ENCODE data around the gene PTPRN2. TPM values are rescaled to one million over a fixed set of nuclear protein-coding genes. Genes with fewer than 3 reads are reported as not detected.

PTPRN2 gene
- total RNA-seq, 1 experiment from 2014 or later = 1.7 TPM

DNA sequence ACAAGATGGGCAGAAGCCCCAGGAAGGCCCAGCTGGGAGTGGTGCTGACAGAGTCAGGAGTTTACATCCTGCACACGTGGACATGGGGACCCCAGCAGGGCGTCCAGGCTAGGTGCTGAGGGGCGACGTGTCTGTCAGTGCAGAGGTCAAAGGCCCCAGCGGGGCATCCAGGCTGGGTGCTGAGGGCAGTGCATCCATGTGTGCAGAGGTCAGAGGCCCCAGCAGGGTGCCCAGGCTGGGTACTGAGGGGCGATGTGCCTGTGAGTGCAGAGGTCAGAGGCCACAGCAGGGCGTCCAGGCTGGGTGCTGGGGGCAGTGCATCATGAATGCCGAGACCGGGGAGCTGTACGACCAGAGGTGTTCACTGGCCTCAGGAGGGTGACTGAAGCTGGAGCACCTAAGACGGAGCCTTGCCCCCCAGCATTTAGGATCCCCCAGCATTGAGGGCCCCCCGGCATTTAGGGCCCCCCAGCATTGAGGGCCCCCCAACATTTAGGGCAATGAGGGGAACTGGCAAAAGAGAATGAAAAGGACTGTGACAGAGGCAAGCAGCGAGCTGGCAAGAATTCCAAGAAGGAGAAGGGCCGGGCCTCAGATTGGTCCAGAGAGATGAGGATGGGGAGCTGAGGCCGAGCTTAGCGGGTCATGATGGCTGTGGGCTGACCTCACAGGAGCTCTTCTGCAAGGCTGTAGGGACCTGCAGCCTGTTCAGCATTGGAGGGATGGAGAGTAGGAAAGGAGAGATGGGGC, 474.9 kb downstream of the PTPRN2 start:
- Histone ChIP-seq H3K27ac (ENCODE audit: low read length) (no peak overlapping the region), H3K9me3 (ENCODE audit: low read length) (peaks cover 14% of the 10 kb centered on the region), H3K4me2 (ENCODE audit: low read depth, low read length, poor library complexity, severe bottlenecking) (no peak overlapping the region), H3K79me2 (ENCODE audit: low read length) (no peaks in the 10 kb centered on the region), H3K4me1 (ENCODE audit: low read length) (no peaks in the 10 kb centered on the region), H4K20me1 (ENCODE audit: insufficient read depth, low read depth, low read length) (no peaks in the 10 kb centered on the region), H2AFZ (ENCODE audit: low read length) (no peak overlapping the region), H3K27me3 (ENCODE audit: low read length) (no peaks in the 10 kb centered on the region), H3K9ac (ENCODE audit: low read length) (no peak overlapping the region), H3K4me3 (ENCODE audit: low read length) (no peak overlapping the region), H3K36me3 (ENCODE audit: insufficient read depth, low read length) (no peaks in the 10 kb centered on the region), H3K9me2 (replicated peaks; ENCODE audit: insufficient read depth, low read length) (no peaks in the 10 kb centered on the region)
- no peak for DNase-seq

DNA sequence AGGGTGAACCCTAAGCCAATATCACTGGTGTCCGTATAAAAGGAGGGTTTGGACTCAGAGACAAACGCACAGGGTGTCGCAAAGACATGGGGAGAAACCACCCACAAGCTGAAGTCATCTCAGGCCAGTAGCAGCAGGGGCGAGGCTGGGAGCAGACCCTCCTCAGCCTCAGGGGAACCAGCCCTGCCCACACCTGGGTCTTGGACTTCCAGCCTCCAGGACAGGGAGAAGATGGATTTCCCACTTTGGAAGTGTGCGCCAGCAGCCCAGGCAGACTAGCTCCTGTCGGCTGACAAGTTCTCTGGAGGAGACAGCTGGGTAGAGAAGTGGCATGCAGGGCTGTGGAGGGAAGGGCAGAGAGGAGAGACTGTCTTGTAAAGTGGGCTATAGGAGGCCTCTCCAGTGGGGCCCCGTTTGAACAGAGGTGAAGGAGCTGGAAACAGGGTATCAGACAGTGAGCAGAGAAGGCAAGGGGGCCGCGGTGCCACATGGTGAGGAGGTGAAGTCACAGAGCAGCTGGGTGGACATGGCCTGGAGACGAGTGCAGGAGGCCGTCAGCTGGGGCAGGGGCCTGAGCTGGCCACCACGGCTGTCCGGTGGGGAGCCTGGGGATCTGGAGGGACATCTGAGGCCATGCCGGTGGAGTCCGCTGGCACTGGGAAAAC, 475.6 kb downstream of the PTPRN2 start:
- no peaks in the 10 kb centered on the region for H3K79me2 ChIP-seq (ENCODE audit: low read length)
- no peak overlapping the region for H3K4me3 ChIP-seq (ENCODE audit: low read length)
- H2AFZ ChIP-seq (ENCODE audit: low read length) = no peak overlapping the region
- no peak overlapping the region for H3K9ac ChIP-seq (ENCODE audit: low read length)
- peaks cover 8% of the 10 kb centered on the region; the same call in 1 of the 2 replicates for H3K9me3 ChIP-seq (ENCODE audit: low read length)
- H3K4me1 ChIP-seq (ENCODE audit: low read length) = no peaks in the 10 kb centered on the region
- H4K20me1 ChIP-seq (ENCODE audit: insufficient read depth, low read depth, low read length) = no peaks in the 10 kb centered on the region
- no peak for DNase-seq
- H3K36me3 ChIP-seq (ENCODE audit: insufficient read depth, low read length) = no peaks in the 10 kb centered on the region
- H3K9me2 ChIP-seq (replicated peaks; ENCODE audit: insufficient read depth, low read length) = no peaks in the 10 kb centered on the region
- H3K27ac ChIP-seq (ENCODE audit: low read length) = no peak overlapping the region
- H3K4me2 ChIP-seq (ENCODE audit: low read depth, low read length, poor library complexity, severe bottlenecking) = no peak overlapping the region
- no peaks in the 10 kb centered on the region for H3K27me3 ChIP-seq (ENCODE audit: low read length)

DNA sequence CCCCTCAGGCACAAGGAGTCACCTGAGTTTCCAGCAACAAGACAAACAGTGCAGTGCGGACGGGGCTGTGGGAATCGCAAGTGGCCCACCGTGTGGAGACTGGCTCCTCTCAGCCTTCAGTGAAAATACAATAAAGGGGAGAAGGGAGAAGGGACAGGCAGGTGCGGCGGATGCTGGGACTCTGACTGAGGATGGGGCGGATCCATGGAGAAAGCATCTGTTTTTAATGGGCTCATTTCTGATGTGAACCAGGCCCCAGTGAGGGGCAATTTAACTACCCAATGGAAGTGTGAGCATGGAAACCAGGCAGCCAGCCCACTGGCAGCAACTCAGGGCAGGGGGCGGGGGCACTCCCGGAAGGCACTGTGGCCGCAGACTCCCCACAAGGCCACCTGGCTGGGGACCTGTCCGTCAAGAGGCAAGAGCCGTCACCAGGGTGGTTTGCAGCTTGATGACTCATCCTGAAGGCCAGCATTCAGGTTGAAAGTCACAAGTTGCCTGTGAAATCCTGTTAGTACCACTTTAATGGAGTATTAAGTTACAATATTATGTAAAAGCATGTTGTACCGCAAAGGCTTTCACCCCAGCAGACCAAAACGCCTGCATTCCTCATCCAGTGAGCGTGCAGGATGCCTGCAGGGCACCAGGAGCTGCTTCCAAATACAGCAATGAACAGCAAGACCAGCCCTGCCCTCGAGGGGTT, 476.4 kb downstream of the PTPRN2 start:
- Histone ChIP-seq H3K4me3 (ENCODE audit: low read length) (no peak overlapping the region), H3K27me3 (ENCODE audit: low read length) (no peaks in the 10 kb centered on the region), H3K36me3 (ENCODE audit: insufficient read depth, low read length) (no peaks in the 10 kb centered on the region), H2AFZ (ENCODE audit: low read length) (no peak overlapping the region), H3K9me3 (ENCODE audit: low read length) (0 out of 2 replicates have a peak, but pooled peaks cover 5% of the 10 kb centered on the region), H3K27ac (ENCODE audit: low read length) (no peak overlapping the region), H3K9me2 (replicated peaks; ENCODE audit: insufficient read depth, low read length) (no peaks in the 10 kb centered on the region), H4K20me1 (ENCODE audit: insufficient read depth, low read depth, low read length) (no peaks in the 10 kb centered on the region), H3K4me1 (ENCODE audit: low read length) (no peaks in the 10 kb centered on the region), H3K79me2 (ENCODE audit: low read length) (no peaks in the 10 kb centered on the region), H3K4me2 (ENCODE audit: low read depth, low read length, poor library complexity, severe bottlenecking) (no peak overlapping the region), H3K9ac (ENCODE audit: low read length) (no peak overlapping the region)
- no peak for DNase-seq

DNA sequence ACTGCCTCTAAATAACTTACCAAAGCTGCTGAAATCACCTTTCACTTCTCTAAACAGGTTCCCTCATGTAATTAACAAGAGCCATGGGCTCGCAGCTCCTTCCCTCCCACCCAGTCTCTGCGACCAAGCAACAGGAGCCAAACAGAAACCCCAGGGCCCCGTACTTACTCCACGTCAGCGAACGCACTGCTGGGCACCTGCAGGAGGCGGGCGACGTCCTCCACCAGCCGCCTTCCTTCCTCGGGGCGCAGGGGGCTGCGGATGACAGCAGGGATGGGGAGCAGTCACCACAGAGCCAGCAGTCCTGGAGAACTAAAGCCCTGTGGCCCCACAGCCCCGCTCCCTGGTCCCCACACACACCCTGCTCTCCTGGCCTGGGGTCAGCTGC, 477.0 kb downstream of the PTPRN2 start:
- H3K4me2 ChIP-seq (ENCODE audit: low read depth, low read length, poor library complexity, severe bottlenecking) = no peak overlapping the region
- no peaks in the 10 kb centered on the region for H3K27me3 ChIP-seq (ENCODE audit: low read length)
- H3K4me1 ChIP-seq (ENCODE audit: low read length) = no peaks in the 10 kb centered on the region
- H4K20me1 ChIP-seq (ENCODE audit: insufficient read depth, low read depth, low read length) = no peaks in the 10 kb centered on the region
- H3K79me2 ChIP-seq (ENCODE audit: low read length) = no peaks in the 10 kb centered on the region
- H2AFZ ChIP-seq (ENCODE audit: low read length) = no peak overlapping the region
- H3K36me3 ChIP-seq (ENCODE audit: insufficient read depth, low read length) = no peaks in the 10 kb centered on the region
- no peak overlapping the region for H3K4me3 ChIP-seq (ENCODE audit: low read length)
- H3K27ac ChIP-seq (ENCODE audit: low read length) = no peak overlapping the region
- H3K9me3 ChIP-seq (ENCODE audit: low read length) = 0 out of 2 replicates have a peak, but pooled peaks cover under 1% of the 10 kb centered on the region
- no peaks in the 10 kb centered on the region for H3K9me2 ChIP-seq (replicated peaks; ENCODE audit: insufficient read depth, low read length)
- no peak overlapping the region for H3K9ac ChIP-seq (ENCODE audit: low read length)
- DNase-seq = no peak

DNA sequence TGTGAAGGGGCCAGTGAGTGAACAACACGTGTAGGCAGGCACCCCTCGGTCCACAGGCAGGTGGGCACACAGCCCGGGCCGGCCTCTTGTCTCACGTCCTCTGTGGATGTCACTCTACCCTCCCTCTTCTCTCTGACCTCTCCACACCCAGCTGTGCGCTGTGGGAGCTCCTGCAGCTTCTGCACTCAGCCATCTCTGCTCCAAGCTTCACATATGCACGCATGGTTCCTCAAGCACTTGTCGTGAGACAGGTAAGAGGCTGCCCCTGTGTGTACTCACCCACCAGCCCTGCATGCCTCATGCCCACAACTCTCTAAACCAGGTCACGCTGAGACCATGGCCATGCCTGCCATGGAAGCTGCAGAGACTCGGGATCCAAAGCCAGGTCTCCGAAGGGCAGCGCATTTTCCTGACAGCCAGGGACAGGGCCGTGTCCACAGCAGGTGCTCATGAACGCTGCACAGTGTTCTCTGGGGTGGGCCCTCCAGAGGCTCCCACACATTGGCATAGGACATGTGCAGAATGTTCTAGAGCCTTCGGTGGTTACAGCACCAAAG, 477.5 kb downstream of the PTPRN2 start:
- Histone ChIP-seq H3K4me1 (ENCODE audit: low read length) (no peaks in the 10 kb centered on the region), H3K27me3 (ENCODE audit: low read length) (no peaks in the 10 kb centered on the region), H3K9me3 (ENCODE audit: low read length) (no peaks in the 10 kb centered on the region), H3K9me2 (replicated peaks; ENCODE audit: insufficient read depth, low read length) (no peaks in the 10 kb centered on the region), H3K27ac (ENCODE audit: low read length) (no peak overlapping the region), H3K4me3 (ENCODE audit: low read length) (no peak overlapping the region), H3K4me2 (ENCODE audit: low read depth, low read length, poor library complexity, severe bottlenecking) (no peak overlapping the region), H3K9ac (ENCODE audit: low read length) (no peak overlapping the region), H3K36me3 (ENCODE audit: insufficient read depth, low read length) (no peaks in the 10 kb centered on the region), H4K20me1 (ENCODE audit: insufficient read depth, low read depth, low read length) (no peaks in the 10 kb centered on the region), H3K79me2 (ENCODE audit: low read length) (no peaks in the 10 kb centered on the region), H2AFZ (ENCODE audit: low read length) (no peak overlapping the region)
- no peak for DNase-seq

DNA sequence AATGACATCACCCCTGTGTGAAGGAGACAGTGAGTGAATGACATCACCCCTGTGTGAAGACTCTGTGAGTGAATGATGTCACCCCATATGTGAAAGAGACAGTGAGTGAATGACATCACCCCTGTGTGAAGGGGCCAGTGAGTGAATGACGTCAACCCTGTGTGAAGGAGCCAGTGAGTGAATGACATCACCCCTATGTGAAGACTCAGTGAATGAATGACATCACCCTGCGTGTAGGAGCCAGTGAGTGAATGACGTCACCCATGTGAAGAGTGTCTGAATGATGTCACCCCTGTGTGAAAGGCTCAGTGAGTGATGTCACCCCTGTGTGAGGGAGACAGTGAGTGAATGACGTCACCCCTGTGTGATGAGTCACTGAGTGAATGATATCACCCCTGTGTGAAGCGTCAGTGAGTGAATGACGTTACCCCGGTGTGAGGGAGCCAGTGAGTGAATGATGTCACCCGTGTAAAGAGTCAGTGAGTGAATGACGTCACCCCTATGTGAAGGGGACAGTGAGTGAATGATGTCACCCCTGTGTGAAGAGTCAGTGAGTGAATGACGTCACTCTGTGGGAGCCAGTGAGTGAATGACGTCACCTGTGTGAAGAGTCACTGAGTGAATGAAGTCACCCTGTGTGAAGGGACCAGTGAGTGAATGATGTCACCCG, 478.1 kb downstream of the PTPRN2 start:
- H4K20me1 ChIP-seq (ENCODE audit: insufficient read depth, low read depth, low read length) = no peaks in the 10 kb centered on the region
- H3K27me3 ChIP-seq (ENCODE audit: low read length) = no peaks in the 10 kb centered on the region
- DNase-seq = no peak
- no peaks in the 10 kb centered on the region for H3K36me3 ChIP-seq (ENCODE audit: insufficient read depth, low read length)
- H3K4me2 ChIP-seq (ENCODE audit: low read depth, low read length, poor library complexity, severe bottlenecking) = no peak overlapping the region
- no peaks in the 10 kb centered on the region for H3K4me1 ChIP-seq (ENCODE audit: low read length)
- no peak overlapping the region for H2AFZ ChIP-seq (ENCODE audit: low read length)
- H3K9me3 ChIP-seq (ENCODE audit: low read length) = no peaks in the 10 kb centered on the region
- H3K4me3 ChIP-seq (ENCODE audit: low read length) = no peak overlapping the region
- no peak overlapping the region for H3K9ac ChIP-seq (ENCODE audit: low read length)
- no peaks in the 10 kb centered on the region for H3K9me2 ChIP-seq (replicated peaks; ENCODE audit: insufficient read depth, low read length)
- no peak overlapping the region for H3K27ac ChIP-seq (ENCODE audit: low read length)
- H3K79me2 ChIP-seq (ENCODE audit: low read length) = no peaks in the 10 kb centered on the region

DNA sequence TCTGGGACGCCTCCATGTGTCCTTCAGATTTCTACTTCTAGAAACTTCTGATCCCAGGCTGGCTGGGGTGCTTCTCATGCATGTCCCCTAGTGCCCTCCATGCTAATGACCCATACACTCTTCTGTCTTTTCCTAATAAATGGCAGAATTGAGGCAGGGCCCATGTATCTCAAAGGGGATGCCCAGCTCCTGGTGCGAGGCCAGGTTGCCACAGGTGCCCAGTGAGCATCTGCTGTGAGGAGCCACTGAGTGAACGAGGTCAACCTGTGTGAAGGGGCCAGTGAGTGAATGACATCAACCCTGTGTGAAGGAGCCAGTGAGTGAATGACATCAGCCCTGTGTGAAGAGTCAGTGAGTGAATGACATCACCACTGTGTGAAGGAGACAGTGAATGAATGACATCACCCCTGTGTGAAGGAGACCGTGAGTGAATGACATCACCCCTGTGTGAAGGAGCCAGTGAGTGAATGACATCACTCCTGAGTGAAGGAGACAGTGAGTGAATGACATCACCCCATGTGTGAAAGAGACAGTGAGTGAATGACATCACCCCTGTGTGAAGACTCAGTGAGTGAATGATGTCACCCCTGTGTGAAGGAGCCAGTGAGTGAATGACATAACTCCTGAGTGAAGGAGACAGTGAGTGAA, 478.9 kb downstream of the PTPRN2 start:
- Histone ChIP-seq H3K9me3 (ENCODE audit: low read length) (no peaks in the 10 kb centered on the region), H3K9me2 (replicated peaks; ENCODE audit: insufficient read depth, low read length) (no peaks in the 10 kb centered on the region), H4K20me1 (ENCODE audit: insufficient read depth, low read depth, low read length) (no peaks in the 10 kb centered on the region)

More for the DNA sequence above, 478.9 kb downstream of the PTPRN2 start:
- Histone ChIP-seq H3K9ac (ENCODE audit: low read length) (no peak overlapping the region), H3K79me2 (ENCODE audit: low read length) (no peaks in the 10 kb centered on the region), H3K27ac (ENCODE audit: low read length) (no peak overlapping the region), H2AFZ (ENCODE audit: low read length) (no peak overlapping the region), H3K36me3 (ENCODE audit: insufficient read depth, low read length) (no peaks in the 10 kb centered on the region), H3K4me1 (ENCODE audit: low read length) (no peaks in the 10 kb centered on the region), H3K4me2 (ENCODE audit: low read depth, low read length, poor library complexity, severe bottlenecking) (no peak overlapping the region), H3K4me3 (ENCODE audit: low read length) (no peak overlapping the region), H3K27me3 (ENCODE audit: low read length) (no peaks in the 10 kb centered on the region)
- DNase-seq = no peak
